Right atrium auricular region (tissue), 2 donors: ENCODE results near the gene PNMA6F. TPM values are rescaled to one million over a fixed set of nuclear protein-coding genes. Genes with fewer than 3 reads are reported as not detected.
A peak's percentile ranks its signal among the peaks of the same experiment; 100 is the strongest.

ENCODE experiments used
- DNase-seq: peaks from one replicate; pipeline ENCODE4 v3.0.0-alpha.2; 2019; ENCODE audit warnings: low spot score
- H3K27ac ChIP-seq, 2 donors: fragments of 200-600 bp; sonication (generic); 1 replicate in 1 of 2; 2 replicates in 1 of 2; pipeline ENCODE4 v1.5.1; 2016 to 2019
- H3K27me3 ChIP-seq, 2 donors: fragments of 200-600 bp; sonication (generic); one replicate each; pipeline versions ENCODE4 v1.5.1 to v1.6.0; 2017 to 2019
- H3K36me3 ChIP-seq: fragments of 200-600 bp; sonication (generic); one replicate; pipeline ENCODE4 v1.5.1; 2016
- H3K4me1 ChIP-seq, 2 donors: fragments of 200-600 bp; sonication (generic); one replicate each; pipeline versions ENCODE4 v1.5.1 to v1.6.0; 2017 to 2019
- H3K4me3 ChIP-seq, 2 donors: fragments of 200-600 bp; sonication (generic); 1 replicate in 1 of 2; 2 replicates in 1 of 2; pipeline ENCODE4 v1.5.1; 2017 to 2019; ENCODE audit warnings: mild to moderate bottlenecking in 1 of 2, moderate library complexity in 1 of 2
- H3K9me3 ChIP-seq, 2 donors: fragments of 200-600 bp; sonication (generic); one replicate each; pipeline ENCODE4 v1.5.1; 2019
- total RNA-seq, 2 donors: library from RNA; depleted of rRNA; stranded (reverse); fragments of >200 nt; gene quantifications; one replicate each; pipeline ENCODE4 v1.1.0, GENCODE V29; 2016
- TF ChIP-seq, protein P1 (sequence below), 2 donors: fragments of 200-600 bp; sonication (generic); IDR thresholded peaks; one replicate each; pipeline ENCODE4 v1.5.1; 2019; ENCODE audit warnings: antibody characterized with exemption in 2 of 2

PNMA6F gene
- total RNA-seq, 2 donors from 2014 or later, result not detected

- H3K36me3 ChIP-seq, result peaks cover 7% of the 10 kb centered on the region
- peaks cover 0 to 5% of the 10 kb centered on the region in 2 donors for H3K4me1 ChIP-seq
- H3K27ac ChIP-seq, result no peak overlapping the region
- H3K9me3 ChIP-seq, result peaks cover 0 to 10% of the 10 kb centered on the region in 2 donors
- TF ChIP-seq, protein P1, sequence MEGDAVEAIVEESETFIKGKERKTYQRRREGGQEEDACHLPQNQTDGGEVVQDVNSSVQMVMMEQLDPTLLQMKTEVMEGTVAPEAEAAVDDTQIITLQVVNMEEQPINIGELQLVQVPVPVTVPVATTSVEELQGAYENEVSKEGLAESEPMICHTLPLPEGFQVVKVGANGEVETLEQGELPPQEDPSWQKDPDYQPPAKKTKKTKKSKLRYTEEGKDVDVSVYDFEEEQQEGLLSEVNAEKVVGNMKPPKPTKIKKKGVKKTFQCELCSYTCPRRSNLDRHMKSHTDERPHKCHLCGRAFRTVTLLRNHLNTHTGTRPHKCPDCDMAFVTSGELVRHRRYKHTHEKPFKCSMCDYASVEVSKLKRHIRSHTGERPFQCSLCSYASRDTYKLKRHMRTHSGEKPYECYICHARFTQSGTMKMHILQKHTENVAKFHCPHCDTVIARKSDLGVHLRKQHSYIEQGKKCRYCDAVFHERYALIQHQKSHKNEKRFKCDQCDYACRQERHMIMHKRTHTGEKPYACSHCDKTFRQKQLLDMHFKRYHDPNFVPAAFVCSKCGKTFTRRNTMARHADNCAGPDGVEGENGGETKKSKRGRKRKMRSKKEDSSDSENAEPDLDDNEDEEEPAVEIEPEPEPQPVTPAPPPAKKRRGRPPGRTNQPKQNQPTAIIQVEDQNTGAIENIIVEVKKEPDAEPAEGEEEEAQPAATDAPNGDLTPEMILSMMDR (IDR thresholded peaks at IDR 0.05), result no peak
- H3K27me3 ChIP-seq, result no peaks in the 10 kb centered on the region
- H3K4me3 ChIP-seq, result no peak overlapping the region
- no peak for DNase-seq
Measured at GRCh38 chrX:153339662-153340061, 18.1 kb upstream of the PNMA6F start.

- H3K27me3 ChIP-seq, result no peaks in the 10 kb centered on the region
- H3K4me3 ChIP-seq, result no peak overlapping the region
- H3K36me3 ChIP-seq, result no peaks in the 10 kb centered on the region
- DNase-seq, result no peak
- TF ChIP-seq, protein P1 (IDR thresholded peaks at IDR 0.05), result no peak
- H3K4me1 ChIP-seq, result peaks cover 0 to 5% of the 10 kb centered on the region in 2 donors
- H3K9me3 ChIP-seq, result peaks cover 0 to 10% of the 10 kb centered on the region in 2 donors
- H3K27ac ChIP-seq, result no peak overlapping the region
Measured at GRCh38 chrX:153338836-153339235, 17.3 kb upstream of the PNMA6F start.

- TF ChIP-seq, protein P1 (IDR thresholded peaks at IDR 0.05), result no peak
- Histone ChIP-seq H3K4me1 (peaks cover 0 to 5% of the 10 kb centered on the region in 2 donors), H3K36me3 (no peaks in the 10 kb centered on the region), H3K27me3 (no peaks in the 10 kb centered on the region), H3K9me3 (peaks cover 0 to 10% of the 10 kb centered on the region in 2 donors), H3K4me3 (no peak overlapping the region), H3K27ac (no peak overlapping the region)
- no peak for DNase-seq
Measured at GRCh38 chrX:153336988-153337387, 15.4 kb upstream of the PNMA6F start.

DNA sequence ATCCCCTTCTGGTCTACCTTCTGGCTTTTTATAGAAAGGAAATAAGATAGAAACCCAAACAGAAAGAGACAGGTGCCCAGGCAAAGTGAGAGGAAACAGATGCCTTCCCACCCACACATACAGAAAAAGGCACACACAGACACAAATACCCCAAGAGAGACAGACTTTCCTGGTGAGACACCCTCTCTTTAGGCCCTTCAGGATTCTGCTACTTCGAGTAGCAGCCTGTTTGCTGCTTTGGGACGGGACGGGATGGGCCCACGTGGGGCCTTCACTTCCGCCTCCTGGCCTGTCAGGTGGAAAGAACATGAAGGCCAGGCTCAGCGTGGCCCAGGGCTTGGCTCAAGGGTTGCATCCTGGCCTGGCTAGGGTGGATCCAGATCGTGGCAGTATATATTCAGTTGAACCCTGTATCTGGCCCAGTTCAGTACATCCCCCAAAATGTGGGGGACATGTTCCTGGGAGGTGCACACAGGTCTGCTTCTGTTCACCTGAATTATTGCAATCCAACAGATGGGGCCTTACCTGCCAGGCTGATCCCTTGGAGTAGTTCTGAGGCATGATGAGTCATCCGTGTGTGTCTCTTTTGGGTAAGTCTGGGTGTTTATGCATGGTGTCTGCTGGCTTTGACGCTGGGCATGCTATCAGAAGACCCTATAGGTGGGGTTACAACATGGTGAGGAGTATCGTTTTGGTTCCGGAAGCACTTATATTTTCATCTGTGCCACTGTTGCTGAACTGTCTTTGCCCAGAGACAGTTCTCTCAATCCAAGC is 14.7 kb upstream of the PNMA6F start:
- no peak overlapping the region for H3K4me3 ChIP-seq
- no peaks in the 10 kb centered on the region for H3K27me3 ChIP-seq
- H3K9me3 ChIP-seq, result peaks cover 0 to 5% of the 10 kb centered on the region in 2 donors
- peak; percentile 16 for DNase-seq
- H3K27ac ChIP-seq, result no peak overlapping the region
- peaks cover 0 to 5% of the 10 kb centered on the region in 2 donors for H3K4me1 ChIP-seq
- TF ChIP-seq, protein P1 (IDR thresholded peaks at IDR 0.05), result no peak
- H3K36me3 ChIP-seq, result no peaks in the 10 kb centered on the region

GRCh38 chrX:153334654-153335295 is 13.2 kb upstream of the PNMA6F start:
- peak; percentile 11 for DNase-seq
- TF ChIP-seq, protein P1 (IDR thresholded peaks at IDR 0.05), result no peak
- H3K4me1 ChIP-seq, result peaks cover 0 to 5% of the 10 kb centered on the region in 2 donors
- no peaks in the 10 kb centered on the region for H3K27me3 ChIP-seq
- H3K27ac ChIP-seq, result peak overlapping the region in 1 of 2 donors; percentile 35
- H3K4me3 ChIP-seq, result peak overlapping the region; percentile 65 to 69
- H3K9me3 ChIP-seq, result no peaks in the 10 kb centered on the region
- no peaks in the 10 kb centered on the region for H3K36me3 ChIP-seq
